Urothelium cell line (cell line): Measurements from ENCODE around the gene NACA.
"Not testable (repeated sequence)": the region's sequence is repeated elsewhere in the genome, so short reads cannot be mapped to it uniquely, and the experiment has no call there.

Experiments
- DNase-seq: peaks from one replicate; pipeline ENCODE4 v3.0.0; 2011; ENCODE audit warnings: low spot score, mixed read lengths
- FAIRE-seq: peaks from 2 replicates; lab custom pipeline; 2011; peaks lifted over from hg19 to GRCh38; lab: Jason Lieb, UNC

The NACA gene

GRCh38 chr12:56724972-56725722 is at the start of gene NACA:
Gene NACA, minus strand, starts transcription at chr12:56725299. Its CDS starts 778 bp downstream, at chr12:56724521.
- DNase-seq (peak; percentile 98), FAIRE-seq (no peak)

- FAIRE-seq (no peak), DNase-seq (no peak)
Measured at GRCh38 chr12:56773113-56773512, 48.0 kb upstream of the NACA start.

GRCh38 chr12:56772625-56773024 is 47.5 kb upstream of the NACA start:
- FAIRE-seq: no peak
- DNase-seq: no peak

DNA sequence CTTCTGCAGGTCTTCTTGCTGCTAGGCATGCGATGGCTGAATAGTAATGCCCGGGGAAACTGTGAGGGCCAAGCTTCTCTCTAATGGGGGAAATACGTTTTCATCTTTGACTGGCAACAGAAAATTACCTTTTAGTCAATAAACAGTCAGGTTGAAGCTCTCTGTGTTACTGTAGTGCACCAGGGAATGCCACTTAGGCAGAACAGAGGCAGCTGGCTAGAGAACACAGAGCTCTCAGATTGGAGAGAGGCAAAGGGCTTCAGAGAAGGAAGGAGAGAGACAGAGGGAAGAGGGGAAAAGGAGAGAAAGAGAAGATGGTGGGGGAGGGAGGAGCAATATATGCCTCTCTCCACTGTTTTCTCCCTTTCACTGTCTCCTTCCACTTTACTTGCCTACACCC is 44.8 kb upstream of the NACA start:
- no peak for DNase-seq
- FAIRE-seq: no peak

GRCh38 chr12:56768424-56768823 is 43.3 kb upstream of the NACA start:
- no peak for DNase-seq
- FAIRE-seq: no peak

GRCh38 chr12:56766535-56766934 is 41.4 kb upstream of the NACA start:
- FAIRE-seq (no peak), DNase-seq (no peak)

DNA sequence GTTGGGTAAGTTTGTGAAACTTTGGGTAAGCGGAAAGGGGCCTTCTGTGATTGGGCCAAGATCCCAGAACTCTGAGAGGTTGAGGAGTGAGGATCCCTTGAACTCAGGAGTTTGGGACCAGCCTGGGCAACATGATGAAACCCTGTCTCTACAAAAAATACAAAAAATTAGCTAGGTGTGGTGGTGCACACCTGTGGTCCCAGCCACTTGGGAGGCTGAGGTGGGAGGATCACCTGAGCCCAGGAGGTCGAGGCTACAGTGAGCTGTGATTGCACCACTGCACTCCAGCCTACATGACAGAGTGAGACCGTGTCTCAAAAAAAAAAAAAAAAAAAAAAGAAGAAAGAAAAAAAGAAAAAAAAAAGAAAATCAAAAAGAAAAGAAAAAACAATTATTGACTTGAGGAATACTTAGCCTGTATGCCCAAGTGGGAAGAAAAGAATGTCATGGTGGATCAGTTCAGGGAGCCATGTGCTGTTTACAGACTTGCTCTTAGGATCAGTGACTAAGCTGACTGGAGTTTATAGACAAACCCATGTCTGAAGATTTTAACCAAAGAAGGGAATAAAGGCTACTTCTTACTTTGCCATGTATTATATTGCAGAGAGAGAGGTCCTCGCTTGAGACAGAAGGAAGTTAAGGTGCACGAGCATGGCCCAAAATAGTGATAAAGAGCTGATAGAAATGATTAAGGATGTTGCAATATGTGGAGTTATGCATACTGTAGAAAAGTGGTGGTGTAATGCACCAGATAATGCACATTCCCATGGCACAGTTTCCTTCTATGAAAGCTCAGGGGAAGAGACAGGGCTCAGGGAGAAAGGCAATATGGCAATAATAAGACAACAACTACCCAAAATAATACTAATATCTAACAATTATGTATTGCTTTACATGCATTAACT is 38.9 kb upstream of the NACA start:
- FAIRE-seq: no peak
- no peak for DNase-seq

DNA sequence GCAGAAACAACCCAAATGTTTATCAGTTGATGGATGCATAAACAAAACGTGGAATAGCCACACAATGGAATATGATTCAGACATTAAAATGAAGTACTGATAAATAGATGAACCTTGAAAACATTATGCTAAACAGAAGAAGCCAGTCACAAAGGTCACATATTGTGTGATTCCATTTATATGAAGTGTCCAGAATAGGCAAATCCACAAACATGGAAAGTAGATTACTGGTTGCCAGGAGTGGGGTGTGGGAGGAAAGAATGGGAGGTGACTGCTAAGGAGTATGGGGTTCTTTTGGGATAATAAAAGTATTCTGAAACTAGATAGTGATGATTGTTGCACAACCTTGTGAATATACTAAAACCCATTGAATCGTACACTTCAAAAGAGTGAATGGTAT is 36.7 kb upstream of the NACA start:
- DNase-seq (no peak), FAIRE-seq (no peak)

GRCh38 chr12:56760460-56760859 is 35.4 kb upstream of the NACA start:
- DNase-seq (no peak), FAIRE-seq (no peak)

- no peak for FAIRE-seq
Measured at GRCh38 chr12:56759263-56759908, 34.3 kb upstream of the NACA start.

GRCh38 chr12:56758728-56759262 is 33.7 kb upstream of the NACA start:
- DNase-seq: no peak
- no peak for FAIRE-seq

More at GRCh38 chr12:56759263-56759908, 34.3 kb upstream of the NACA start:
- no peak for DNase-seq

DNA sequence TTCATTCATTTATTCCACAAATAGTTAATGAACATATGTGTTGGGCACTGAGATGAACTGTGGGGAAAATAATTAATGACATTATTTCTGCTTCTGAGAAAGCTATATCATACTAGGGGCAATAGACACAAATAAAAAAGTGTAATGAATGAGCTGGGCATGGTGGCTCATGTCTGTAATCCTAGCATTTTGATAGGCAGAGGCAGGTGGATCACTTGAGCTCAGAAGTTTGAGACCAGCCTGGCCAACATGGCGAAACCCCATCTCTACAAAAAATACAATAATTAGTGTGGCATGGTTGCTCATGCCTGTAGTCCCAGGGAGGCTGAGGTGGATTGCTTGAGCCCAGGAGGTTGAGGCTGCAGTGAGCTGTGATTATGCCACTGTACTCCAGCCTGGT is 32.9 kb upstream of the NACA start:
- FAIRE-seq, DNase-seq: not testable (repeated sequence)

GRCh38 chr12:56753566-56753965 is 28.5 kb upstream of the NACA start:
- DNase-seq (no peak), FAIRE-seq (no peak)

GRCh38 chr12:56751712-56752598 is 26.9 kb upstream of the NACA start, which contains the start of gene PRIM1:
Gene PRIM1, minus strand, starts transcription at chr12:56752323. Its CDS starts 25 bp downstream, at chr12:56752298.
- FAIRE-seq: peak; percentile 48

GRCh38 chr12:56750596-56750995 is 25.5 kb upstream of the NACA start:
- not testable (repeated sequence) for FAIRE-seq, DNase-seq

More at GRCh38 chr12:56751712-56752598, 26.9 kb upstream of the NACA start, which contains the start of gene PRIM1:
- DNase-seq: peak; percentile 98

- DNase-seq: no peak
- FAIRE-seq: no peak
Measured at GRCh38 chr12:56749853-56750252, 24.8 kb upstream of the NACA start.

DNA sequence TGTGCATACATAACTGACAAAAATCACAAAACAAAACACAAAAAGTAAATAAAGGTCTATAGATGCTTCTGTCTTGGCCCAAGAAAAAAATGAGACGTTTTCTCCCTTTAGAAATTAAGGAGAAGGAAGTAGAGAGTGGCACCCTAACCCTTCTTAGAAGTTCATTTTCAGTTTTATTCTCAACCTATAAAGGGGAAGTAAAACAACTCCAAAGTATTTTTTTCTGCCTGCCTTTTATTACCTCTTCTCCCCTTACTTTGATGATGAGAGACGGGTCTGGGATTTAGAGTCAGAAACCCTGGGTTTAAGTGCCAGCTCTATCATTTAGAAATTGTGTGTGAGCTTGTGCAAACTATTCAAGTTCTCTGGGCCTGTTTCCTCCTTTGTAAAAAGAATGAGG is 24.3 kb upstream of the NACA start:
- FAIRE-seq (no peak), DNase-seq (no peak)

- FAIRE-seq (no peak), DNase-seq (no peak)
Measured at GRCh38 chr12:56728139-56728861, 3.2 kb upstream of the NACA start.

- not testable (repeated sequence) for DNase-seq, FAIRE-seq
Measured at GRCh38 chr12:56726196-56726675, 1.1 kb upstream of the NACA start.
